GM23338 (cell line): Measurements from ENCODE around the gene RESP18. TPM values are rescaled to one million over a fixed set of nuclear protein-coding genes. Genes with fewer than 3 reads are reported as not detected.

ENCODE experiments used
- ATAC-seq: fragments of 200-7000 bp; cut with Tn5 transposase; 3 replicates; pipeline ENCODE4 v1.9.1; 2020
- DNase-seq: peaks from one replicate; pipeline ENCODE4 v3.0.0-alpha.2; 2015; ENCODE audit warnings: low spot score
- H2AFZ ChIP-seq: fragments of 200-600 bp; sonication (generic); 2 replicates; pipeline ENCODE4 v1.8.0; 2016; ENCODE audit warnings: antibody characterized with exemption, mild to moderate bottlenecking, moderate library complexity
- H3F3A ChIP-seq: fragments of 200-600 bp; sonication (generic); replicated peaks from 2 replicates; pipeline ENCODE4 v1.8.0; 2017; ENCODE audit warnings: antibody characterized with exemption, mixed run types, low read depth
- H3K27ac ChIP-seq: fragments of 200-600 bp; sonication (generic); 2 replicates; pipeline ENCODE4 v1.6.1; 2016; ENCODE audit warnings: low read depth
- H3K27me3 ChIP-seq: fragments of 200-600 bp; sonication (generic); 2 replicates; pipeline ENCODE4 v1.8.0; 2016; ENCODE audit warnings: mild to moderate bottlenecking, mixed run types, moderate library complexity; ENCODE audit not compliant: insufficient read depth
- H3K36me3 ChIP-seq: fragments of 200-600 bp; sonication (generic); 2 replicates; pipeline ENCODE4 v1.8.0; 2016; ENCODE audit warnings: mild to moderate bottlenecking; ENCODE audit not compliant: insufficient read depth
- H3K4me1 ChIP-seq: fragments of 200-600 bp; sonication (generic); 2 replicates; pipeline ENCODE4 v1.8.0; 2016; ENCODE audit warnings: mild to moderate bottlenecking, moderate library complexity; ENCODE audit not compliant: insufficient read depth
- H3K4me2 ChIP-seq: fragments of 200-600 bp; sonication (generic); 2 replicates; pipeline ENCODE4 v1.7.1; 2017; ENCODE audit warnings: mixed run types
- H3K4me3 ChIP-seq: fragments of 200-600 bp; sonication (generic); 2 replicates; pipeline ENCODE4 v1.6.1; 2016; ENCODE audit warnings: mixed run types
- H3K79me2 ChIP-seq: fragments of 200-600 bp; sonication (generic); replicated peaks from 2 replicates; pipeline ENCODE4 v1.8.0; 2017; ENCODE audit warnings: mild to moderate bottlenecking; ENCODE audit not compliant: insufficient read depth
- H3K9me2 ChIP-seq: fragments of 200-600 bp; sonication (generic); 2 replicates; pipeline ENCODE4 v1.8.0; 2017; ENCODE audit not compliant: insufficient read depth
- H4K20me1 ChIP-seq: fragments of 200-600 bp; sonication (generic); replicated peaks from 2 replicates; pipeline ENCODE4 v1.8.0; 2017; ENCODE audit warnings: mild to moderate bottlenecking; ENCODE audit not compliant: insufficient read depth
- H3K27ac Mint-ChIP-seq: 2 replicates; pipeline ENCODE4 v1.8.0; 2020; ENCODE audit warnings: inconsistent platforms, mild to moderate bottlenecking, moderate library complexity, mixed read lengths
- H3K27me3 Mint-ChIP-seq: 3 replicates; pipeline ENCODE4 v1.8.0; 2022; ENCODE audit warnings: low read depth, mild to moderate bottlenecking, moderate library complexity, mixed read lengths, inconsistent platforms; ENCODE audit not compliant: insufficient read depth, poor library complexity
- H3K36me3 Mint-ChIP-seq: 3 replicates; pipeline ENCODE4 v1.8.0; 2021; ENCODE audit warnings: low read depth, mild to moderate bottlenecking, inconsistent platforms, moderate library complexity, mixed read lengths
- H3K4me1 Mint-ChIP-seq: 3 replicates; pipeline ENCODE4 v1.8.0; 2020; ENCODE audit warnings: mild to moderate bottlenecking, inconsistent platforms, mixed read lengths
- H3K4me3 Mint-ChIP-seq: 3 replicates; pipeline ENCODE4 v1.8.0; 2021; ENCODE audit warnings: moderate library complexity, mild to moderate bottlenecking, inconsistent platforms, mixed read lengths
- H3K9me3 Mint-ChIP-seq: 3 replicates; pipeline ENCODE4 v1.8.0; 2020; ENCODE audit warnings: moderate library complexity, mild to moderate bottlenecking, inconsistent platforms, mixed read lengths
- CREB1 ChIP-seq: fragments of 250-450 bp; sonication (Bioruptor Pico); IDR thresholded peaks from 2 replicates; pipeline ENCODE4 v1.5.0; 2020; ENCODE audit warnings: low read depth, mild to moderate bottlenecking, moderate library complexity
- CTCF ChIP-seq, 2 experiments: fragments of 200-600 bp in 1 of 2; sonication (generic) in 1 of 2; conservative IDR thresholded peaks; 2 replicates each; pipeline versions ENCODE4 v1.5.1 to v1.6.1; 2016 to 2017; ENCODE audit warnings: antibody characterized with exemption in 2 of 2, low read depth in 2 of 2, mild to moderate bottlenecking in 2 of 2, moderate library complexity in 1 of 2
- ETS1 ChIP-seq: IDR thresholded peaks from 2 replicates; pipeline ENCODE4 v1.6.1; 2016; ENCODE audit warnings: antibody characterized with exemption
- POLR2AphosphoS5 ChIP-seq: IDR thresholded peaks from 2 replicates; pipeline ENCODE4 v1.6.1; 2016; ENCODE audit warnings: antibody characterized with exemption, low read depth
- REST ChIP-seq: IDR thresholded peaks from one replicate; pipeline ENCODE4 v1.6.1; 2018; ENCODE audit warnings: antibody characterized with exemption; ENCODE audit not compliant: unreplicated experiment
- STAT1 ChIP-seq: IDR thresholded peaks from one replicate; pipeline ENCODE4 v1.6.1; 2016; ENCODE audit warnings: antibody characterized with exemption; ENCODE audit not compliant: unreplicated experiment
- ZNF331 ChIP-seq: fragments of 250-450 bp; sonication (Bioruptor Pico); IDR thresholded peaks from 2 replicates; pipeline ENCODE4 v1.5.0; 2020; ENCODE audit warnings: low read depth, mild to moderate bottlenecking, moderate library complexity
- polyA plus RNA-seq: library from polyadenylated mRNA; unstranded; fragments of >200 nt; fragmentation: Nextera tagmentation; extraction: Ambion mirVana; gene quantifications from 2 replicates; pipeline ENCODE4 v1.2.1, GENCODE V29; 2016
- total RNA-seq: library from RNA; depleted of rRNA; stranded (reverse); fragments of >200 nt; shearing (Covaris generic); gene quantifications from 2 replicates; pipeline ENCODE4 v1.2.3, GENCODE V29; 2014

RESP18 gene
- total and polyA plus RNA-seq, 2 experiments from 2014 or later, result not detected

- no peak overlapping the region for H3K4me2 ChIP-seq
- Mint-ChIP-seq H3K9me3 (no peaks in the 10 kb centered on the region; the same call in 1 of the 3 replicates), H3K4me1 (peaks cover 12% of the 10 kb centered on the region), H3K4me3 (no peak overlapping the region), H3K27me3 (peaks cover 36% of the 10 kb centered on the region), H3K36me3 (no peaks in the 10 kb centered on the region; the same call in 2 of the 3 replicates), H3K27ac (no peak overlapping the region)
- peaks cover 5% of the 10 kb centered on the region; the same call in 1 of the 2 replicates for H3F3A ChIP-seq
- peaks cover 9% of the 10 kb centered on the region for H3K4me1 ChIP-seq
- H4K20me1 ChIP-seq, result no peaks in the 10 kb centered on the region
- no peaks in the 10 kb centered on the region for H3K79me2 ChIP-seq
- ATAC-seq (no peak), DNase-seq (no peak)
- H3K9me2 ChIP-seq, result no peaks in the 10 kb centered on the region
- H2AFZ ChIP-seq, result no peak overlapping the region
- H3K27me3 ChIP-seq, result peaks cover 19% of the 10 kb centered on the region
- TF ChIP-seq CTCF (conservative IDR thresholded peaks at IDR 0.05; ENCODE audit: low read depth in 2 of 2) (no peak), ETS1 (no peak), REST (no peak), STAT1 (no peak), CREB1 (no peak), ZNF331 (CRISPR knock-in tag) (no peak), POLR2AphosphoS5 (no peak)
- H3K4me3 ChIP-seq, result no peak overlapping the region
- H3K27ac ChIP-seq, result no peak overlapping the region
- H3K36me3 ChIP-seq, result no peaks in the 10 kb centered on the region
These were observed 36.4 kb downstream of the RESP18 start for GRCh38 chr2:219296142-219296541.
